ENCODE measurements around the gene ENDOD1.

ENDOD1 gene

DNA sequence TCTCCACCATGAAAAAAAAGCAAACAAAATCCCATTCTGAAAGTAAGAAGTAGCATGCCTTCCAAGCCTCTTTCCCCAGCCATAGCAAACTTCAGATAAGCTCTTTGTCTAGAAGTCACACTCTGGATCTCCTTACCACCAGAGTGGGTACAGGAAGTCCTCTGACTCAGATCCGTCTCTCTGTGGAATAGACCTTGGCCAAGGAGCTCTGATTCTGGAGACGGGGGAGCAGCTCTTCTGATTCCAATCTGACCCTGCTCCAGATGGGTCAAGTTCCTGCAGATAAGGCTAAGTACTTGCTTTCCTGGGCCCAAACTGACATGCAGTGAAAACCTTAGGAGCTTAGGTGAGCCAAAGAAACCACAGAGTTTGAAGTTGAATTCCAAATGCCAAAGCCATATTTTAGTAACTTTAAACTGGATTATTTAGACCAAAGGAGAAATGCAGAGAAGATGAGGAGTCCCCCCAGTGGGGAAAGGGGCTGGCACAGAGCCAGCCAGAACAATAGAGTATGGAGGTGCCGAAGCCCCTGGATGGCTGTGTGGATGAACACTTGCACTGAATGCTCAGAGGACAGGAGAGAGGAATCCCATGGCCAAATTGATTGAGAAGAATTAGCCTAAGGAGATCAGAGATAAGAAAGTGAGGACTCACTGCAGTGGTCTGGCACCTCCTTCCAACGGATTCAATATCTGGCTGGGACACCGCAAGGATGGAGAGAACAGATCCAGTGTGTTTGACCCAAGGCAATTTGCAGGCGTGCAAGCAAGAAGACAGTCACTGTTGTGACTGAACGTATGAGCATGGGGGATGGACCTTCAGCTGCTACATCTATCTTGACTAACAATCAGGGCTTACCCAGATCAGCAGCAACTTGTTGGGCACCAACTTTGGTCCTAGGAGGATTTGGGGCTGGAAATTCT, 54.9 kb downstream of the ENDOD1 start:
- no peak for DNase-seq (ENCODE audit: low read depth in 2 of 2)

DNA sequence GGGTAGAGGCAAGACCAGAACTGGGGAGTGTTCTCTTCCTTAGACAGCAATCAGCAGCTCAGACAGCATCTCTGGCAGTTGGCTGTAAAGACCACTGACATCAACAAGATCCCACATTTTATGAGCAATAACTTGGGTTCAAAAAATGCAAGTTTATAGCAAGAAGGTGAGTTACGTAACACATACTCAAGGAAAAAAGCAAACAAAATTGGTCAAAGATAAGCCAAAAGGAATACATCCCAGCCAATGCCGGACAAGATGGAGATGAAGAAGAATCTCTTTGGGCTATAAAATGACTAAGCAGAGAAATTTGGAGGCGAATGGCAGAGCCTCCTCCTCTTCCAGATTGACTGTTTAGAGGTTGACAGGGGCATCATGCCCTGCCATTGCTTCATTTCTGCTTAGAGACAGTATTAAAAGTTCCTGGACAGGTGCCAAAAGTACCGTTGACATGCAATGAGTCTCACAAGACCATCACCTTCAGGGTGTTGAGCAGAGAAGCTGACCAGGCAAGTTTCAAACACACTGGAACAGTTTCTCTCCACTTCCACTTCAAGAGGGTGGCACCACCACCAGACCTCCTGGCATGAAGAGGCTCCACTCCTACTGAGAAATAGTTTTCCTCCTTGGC, 55.9 kb downstream of the ENDOD1 start:
- no peak for DNase-seq (ENCODE audit: low read depth in 2 of 2)

DNA sequence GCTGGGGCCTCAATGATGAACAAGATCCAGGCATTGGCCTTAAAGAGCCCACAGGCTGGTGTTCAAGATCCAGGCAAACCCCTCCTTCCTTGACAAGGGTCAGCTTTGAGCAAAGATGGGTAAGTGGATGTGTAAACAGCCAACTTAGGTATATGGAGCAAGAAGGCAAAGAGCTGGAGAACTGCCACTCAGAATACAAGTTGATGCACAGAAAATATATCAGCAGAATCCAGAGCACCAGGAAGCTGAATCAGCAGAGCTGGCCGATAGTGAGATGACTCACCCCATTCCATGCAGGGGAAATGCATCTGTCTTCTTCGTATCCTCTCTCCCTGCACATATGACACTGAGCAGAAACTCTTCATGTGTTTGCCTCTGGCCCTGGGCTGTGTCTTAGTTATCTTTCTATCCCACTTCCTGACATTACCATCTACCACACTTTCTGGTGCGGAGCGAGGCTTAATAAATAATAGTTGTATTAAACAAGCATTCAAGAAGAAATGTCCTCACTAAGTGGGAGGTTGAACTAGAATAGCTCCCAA, 57.8 kb downstream of the ENDOD1 start:
- DNase-seq (ENCODE audit: low read depth in 2 of 2): no peak

DNA sequence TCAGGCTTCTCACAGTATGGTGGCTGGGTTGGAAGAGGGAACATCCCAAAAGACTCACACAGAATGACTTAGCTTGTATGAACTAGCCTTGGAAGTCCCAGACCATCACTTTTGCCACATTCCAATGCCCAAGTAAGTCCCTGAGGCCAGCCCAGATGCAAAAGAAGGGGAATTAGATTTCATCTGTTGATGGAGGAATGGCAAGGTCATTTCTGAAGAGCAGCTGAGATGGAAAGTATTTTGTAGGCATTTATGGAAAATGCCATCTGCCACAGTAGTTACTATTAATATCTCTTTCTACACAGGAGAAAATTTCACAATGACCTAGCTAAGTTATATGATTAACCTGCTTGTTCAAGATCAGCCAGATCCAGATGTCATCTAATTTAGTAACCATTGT, 58.8 kb downstream of the ENDOD1 start:
- DNase-seq (ENCODE audit: low read depth in 2 of 2): no peak

DNA sequence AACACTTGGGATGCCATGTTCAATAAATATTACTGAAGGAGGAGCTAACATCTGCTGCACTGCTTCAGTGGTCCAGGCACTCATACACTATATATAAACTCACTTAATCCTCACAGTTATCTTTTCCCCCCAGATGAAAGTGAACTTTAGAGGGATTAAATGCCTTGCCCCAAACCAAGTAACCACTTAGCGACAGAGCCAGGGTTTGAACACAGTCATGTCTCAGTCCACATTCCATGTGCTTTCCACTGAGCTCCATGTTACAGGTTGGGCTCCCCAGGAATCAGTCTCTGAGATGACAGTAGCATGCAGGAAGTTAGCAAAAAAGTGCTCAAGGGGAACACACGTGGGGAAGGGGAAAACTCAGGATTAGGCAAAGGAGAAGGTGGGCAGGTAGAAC, 59.3 kb downstream of the ENDOD1 start:
- DNase-seq (ENCODE audit: low read depth in 2 of 2): no peak

DNA sequence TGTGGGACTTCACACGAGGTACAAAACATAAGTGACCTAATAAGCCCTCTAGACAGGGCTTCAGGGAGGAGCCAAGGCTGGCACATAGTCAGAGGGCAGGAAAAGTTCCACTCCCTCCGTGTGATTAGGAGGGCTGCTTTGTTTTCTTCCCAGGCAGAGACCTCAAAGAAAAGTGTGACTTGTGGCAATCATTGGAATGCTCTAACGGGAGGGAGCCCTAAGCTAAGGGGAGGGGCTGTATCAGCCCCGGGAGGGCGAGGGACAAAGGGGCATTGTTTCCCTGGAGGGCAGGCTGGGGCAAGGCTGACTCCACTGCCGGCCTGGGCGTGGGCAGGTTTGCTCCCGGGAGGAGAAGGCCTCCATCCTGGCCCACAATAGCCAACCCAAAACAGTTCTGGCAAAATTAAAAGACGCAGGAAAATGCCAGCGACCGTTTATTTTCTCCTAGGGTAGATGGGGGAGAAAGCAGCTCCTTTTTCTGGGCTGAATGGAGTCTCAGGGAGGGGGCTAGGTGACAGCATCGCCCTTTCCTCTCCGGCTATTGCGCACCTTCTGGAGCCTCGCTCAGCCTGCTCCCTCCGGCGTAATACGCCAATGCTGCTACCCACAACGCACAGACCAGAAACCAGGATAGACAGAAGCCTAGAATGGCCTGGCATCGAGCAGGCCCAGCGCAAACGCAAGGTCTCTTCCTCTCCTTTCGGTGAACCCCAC, 60.2 kb downstream of the ENDOD1 start:
- no peak for DNase-seq (ENCODE audit: low read depth in 2 of 2)

DNA sequence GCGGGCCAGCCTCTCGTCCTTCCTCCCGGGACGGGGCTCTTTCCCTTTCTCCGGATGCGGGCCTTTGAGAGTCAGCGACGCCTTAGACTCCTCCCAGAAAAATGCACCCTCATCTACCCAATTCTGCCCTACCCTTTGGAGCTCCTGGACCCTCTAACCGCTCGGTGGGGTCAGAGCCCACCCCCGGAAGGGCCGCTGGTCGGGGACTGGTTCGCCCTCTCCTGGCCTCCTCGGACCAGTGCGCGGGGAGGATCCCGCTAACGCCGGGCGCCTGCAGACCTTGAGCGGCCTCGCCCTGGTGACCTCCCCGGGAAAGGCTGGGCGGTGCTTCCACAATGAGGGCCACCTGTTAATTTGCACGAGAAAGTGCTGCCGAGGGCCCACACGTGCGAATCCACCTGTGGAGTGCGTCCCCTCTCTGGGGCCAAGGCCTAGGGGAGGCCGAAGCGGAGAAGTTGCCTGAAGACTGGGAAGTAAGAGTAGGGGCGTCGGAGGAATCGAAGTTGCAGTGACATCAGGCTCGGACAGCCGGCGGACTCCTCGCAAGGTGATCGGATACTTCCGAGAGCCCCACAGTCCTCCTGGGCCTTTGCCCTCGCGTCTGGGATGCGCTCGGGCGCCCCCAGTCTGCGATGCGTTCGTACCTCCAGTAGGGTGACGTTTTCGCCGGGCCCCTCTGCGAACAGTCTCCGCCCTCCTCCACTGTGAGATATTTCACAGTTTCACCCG, 61.5 kb downstream of the ENDOD1 start:
- peak; percentile 77 to 87 for DNase-seq (ENCODE audit: low read depth in 2 of 2)

DNA sequence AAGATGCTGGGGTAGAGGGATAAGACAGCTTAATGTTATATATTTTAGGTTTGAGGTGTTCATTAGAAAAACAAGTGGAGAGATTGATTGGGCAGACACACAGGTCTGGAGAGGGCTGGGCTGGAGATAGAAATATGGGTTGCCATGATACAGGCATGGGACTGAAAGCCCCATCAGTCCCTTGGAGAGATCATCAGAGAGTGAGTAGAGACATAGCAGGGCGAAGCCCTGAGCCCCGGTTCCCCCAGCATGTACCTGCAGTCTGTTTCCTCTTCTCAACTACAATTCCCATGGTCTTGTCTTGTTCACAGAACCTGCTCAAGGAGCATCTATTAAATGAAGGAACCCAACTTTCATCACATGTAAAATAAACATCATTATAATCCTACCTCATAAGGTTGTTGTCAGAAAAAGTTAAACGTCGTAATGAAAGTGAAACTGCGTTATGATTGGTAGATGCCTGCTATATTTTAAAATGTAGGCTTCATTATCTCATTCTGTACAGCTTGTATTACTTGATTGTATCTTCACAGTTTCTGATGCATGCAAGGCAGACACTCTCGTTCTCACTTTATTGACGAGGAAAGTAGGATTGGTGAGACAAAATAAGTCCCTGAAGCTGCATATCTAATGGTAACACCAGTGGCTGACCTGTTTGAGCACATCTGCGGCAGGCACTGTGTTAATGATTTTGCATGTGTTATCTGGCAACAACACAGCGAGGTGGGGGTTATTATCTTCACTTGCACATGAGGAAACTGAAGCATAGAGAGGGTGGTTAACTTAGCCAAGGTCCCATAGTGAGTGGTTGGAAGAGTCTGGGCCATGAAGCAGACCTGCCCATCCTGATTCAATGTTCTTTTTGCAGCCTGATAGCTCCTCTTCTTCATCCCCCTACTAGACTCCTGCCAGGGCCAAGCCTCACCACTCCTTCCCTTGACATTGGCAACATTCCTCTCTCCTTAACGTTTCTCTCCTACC, 63.5 kb downstream of the ENDOD1 start:
- DNase-seq (ENCODE audit: low read depth in 2 of 2): no peak

DNA sequence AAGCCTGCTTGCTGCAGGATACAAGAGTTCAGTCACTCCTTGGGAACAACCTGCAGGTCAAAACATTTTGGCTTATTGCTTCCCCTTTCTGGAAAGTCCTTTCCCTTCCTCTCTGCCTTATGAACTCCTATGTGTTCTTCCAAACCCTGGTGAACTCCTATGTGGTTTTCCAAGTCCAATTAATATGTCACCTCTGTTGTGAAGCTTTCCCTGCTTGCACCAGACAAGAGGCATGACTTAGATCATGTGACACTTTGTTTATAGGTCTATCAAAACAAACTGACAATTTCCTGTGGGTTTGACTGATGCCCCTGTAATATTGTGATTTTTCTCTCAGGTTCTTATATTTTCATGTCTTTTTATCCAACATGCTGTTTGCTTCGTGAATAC, 64.2 kb downstream of the ENDOD1 start:
- DNase-seq (ENCODE audit: low read depth in 2 of 2): no peak

DNA sequence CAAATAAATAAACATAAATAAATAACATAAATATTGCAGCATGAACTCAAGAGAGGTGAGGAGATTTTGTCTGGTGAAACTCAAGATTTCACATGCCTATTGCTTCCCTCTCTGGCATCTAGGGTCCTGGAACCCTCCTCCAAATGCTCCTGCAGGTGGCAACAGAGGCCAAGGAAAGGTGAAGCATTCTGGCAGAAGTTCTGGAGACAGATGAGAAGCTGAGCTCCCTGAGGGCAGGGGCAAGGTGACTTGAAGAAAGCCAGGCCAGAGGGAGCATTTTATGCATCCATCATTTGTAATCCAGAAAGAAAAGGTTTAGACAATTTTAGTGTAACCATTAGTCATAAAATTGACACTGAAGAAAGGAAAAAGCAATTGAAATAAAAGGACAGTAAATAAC, 64.9 kb downstream of the ENDOD1 start:
- peak; percentile 38 to 49 for DNase-seq (ENCODE audit: low read depth in 2 of 2)

DNA sequence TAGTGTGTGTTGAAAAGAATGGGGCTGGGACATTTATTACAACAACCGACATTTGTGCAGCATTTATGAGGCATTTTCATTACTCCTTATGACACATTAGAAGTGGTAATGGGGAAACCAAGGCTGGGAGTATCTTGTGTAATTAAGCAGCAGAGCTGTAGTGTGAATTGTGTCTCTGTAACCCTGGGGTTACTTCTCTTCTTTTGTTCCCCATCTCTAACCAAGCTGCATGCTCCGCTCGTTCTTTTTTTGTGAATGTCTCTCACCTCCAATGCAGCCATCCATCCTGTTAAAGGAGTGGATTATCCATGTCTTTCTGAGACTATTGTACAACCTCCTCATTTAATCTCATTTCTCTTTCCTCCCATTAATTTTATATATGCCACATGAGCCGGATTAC, 65.7 kb downstream of the ENDOD1 start:
- no peak for DNase-seq (ENCODE audit: low read depth in 2 of 2)

DNA sequence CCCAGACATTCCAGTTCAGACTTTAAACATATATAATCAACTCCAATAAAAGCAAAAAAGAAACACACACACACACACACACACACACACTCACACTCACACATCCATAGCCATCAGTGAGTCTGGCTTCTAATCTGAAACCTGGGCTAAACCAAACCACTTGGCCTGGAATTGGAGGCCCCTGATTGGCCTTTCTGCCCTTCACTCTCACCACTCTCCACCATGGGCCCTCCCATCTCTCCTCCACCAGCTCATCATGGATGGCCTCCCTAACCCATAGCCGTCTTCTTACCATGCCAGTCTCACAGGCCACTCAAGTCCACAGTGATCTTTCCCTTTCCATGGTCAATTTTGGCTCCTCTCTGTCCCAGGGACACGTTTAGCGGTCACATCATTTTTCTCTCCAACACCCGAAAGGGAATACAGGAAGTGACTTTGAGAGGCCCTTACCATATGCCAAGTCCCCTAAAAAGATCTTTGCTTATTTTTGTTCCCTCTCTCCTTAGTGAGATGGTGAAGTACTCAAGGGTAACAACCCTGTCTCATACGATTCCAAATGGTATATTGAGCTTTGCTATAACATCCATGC, 66.6 kb downstream of the ENDOD1 start:
- no peak for DNase-seq (ENCODE audit: low read depth in 2 of 2)

DNA sequence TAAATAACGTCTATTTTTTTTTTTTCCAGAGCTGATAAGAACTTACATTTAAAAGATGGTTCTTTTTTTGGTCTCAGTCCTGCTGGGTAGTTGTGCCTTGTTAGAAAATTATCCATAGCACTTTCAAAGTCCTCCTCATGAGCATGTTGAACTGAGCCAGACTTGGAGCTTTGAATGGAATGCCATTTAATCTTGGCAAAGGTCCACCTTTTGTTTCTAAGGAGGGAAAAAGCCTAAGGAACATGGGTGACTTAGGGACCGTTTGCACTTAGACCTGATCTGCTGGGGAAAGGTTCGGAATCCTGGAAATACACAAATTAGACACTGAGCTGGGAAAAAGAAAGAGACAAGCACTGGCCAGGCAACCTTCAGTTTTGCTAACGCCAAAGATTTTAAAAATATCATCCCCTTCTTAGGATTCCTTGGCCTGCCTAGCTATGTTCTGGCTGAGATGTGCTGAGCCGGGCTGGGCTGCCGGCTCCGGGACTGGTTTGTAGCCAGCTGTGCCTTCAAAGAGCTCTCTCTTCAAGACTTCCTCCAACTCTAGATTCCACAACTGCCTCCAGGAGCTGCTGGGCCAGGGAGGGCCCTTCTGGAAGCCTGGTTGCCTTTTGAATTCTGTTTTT, 67.4 kb downstream of the ENDOD1 start:
- no peak for DNase-seq (ENCODE audit: low read depth in 2 of 2)

DNA sequence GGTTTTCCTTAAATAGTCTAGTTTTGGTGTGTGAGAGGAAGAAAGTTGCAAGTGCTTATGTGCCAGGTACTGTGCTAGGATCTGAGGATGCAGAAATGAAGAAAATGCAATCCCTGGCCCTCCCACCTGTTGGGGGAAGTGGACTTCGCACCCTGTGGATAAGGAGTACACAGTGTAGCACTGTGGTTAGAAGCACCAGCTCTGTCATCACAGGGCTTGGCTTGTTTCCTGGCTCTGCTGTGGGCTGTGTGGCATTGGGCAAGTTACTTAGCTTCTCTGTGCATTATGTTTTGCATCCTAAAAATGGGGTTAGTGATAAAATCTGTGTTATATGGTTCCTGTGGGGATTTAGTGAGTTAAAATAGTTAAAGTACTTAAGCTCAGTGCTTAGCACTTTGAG, 68.2 kb downstream of the ENDOD1 start:
- DNase-seq (ENCODE audit: low read depth in 2 of 2): no peak

DNA sequence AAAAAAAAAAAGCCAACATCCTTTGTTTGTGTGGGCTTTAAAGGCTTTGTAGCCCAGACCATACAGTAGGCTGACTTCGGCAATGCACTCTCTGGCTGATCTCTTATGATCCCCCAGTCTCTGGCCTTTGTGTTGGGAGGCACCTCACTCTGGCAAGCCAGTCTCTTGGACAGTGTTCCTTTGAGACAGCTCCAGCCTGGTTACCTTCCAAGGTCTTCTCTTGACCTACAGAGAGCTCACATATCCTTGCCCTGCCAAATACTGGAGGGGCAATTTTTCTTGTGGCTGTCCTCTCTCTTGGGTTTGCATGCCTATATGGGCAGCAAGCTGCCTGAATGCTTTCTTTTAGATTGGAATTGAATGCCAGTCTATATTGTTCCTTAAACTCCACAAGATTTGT, 71.6 kb downstream of the ENDOD1 start:
- DNase-seq (ENCODE audit: low read depth in 2 of 2): no peak

DNA sequence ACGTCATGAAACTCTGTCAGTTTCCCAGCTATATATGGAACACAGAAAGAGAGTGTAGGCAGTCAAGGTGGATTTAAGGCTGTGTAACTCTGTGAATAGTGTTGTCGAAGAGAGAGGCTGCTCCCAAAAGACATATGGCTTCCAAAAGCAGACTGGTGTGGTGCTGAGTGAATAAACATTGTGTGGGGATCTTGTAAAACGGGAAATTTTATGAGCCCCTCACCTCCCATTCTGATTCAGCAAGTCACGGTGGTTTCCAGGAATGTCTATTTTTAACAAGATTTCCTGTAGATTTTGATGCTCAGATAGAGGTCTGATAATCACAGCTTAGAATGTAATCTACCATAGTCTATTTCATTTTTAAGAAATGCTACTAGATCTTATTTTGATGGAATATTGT, 73.5 kb downstream of the ENDOD1 start:
- no peak for DNase-seq (ENCODE audit: low read depth in 2 of 2)

DNA sequence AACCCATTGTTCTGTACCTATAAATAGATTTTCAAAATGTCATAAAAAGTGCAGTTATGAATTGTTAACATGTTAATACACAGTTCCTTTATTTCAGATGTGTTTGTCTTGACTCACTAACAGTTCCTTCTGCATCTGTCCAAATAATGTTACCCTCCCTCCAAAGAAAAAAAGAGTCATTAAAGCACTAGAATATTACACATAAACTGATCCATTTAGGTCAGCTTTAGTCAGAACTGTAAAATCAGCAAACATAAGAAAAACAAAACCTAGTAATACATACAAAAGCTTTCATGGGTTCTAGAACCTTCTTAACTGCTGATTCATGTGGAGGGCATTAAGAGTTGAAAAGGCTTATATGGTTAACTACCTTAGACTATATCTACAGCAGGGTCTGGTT, 76.0 kb downstream of the ENDOD1 start:
- no peak for DNase-seq (ENCODE audit: low read depth in 2 of 2)

DNA sequence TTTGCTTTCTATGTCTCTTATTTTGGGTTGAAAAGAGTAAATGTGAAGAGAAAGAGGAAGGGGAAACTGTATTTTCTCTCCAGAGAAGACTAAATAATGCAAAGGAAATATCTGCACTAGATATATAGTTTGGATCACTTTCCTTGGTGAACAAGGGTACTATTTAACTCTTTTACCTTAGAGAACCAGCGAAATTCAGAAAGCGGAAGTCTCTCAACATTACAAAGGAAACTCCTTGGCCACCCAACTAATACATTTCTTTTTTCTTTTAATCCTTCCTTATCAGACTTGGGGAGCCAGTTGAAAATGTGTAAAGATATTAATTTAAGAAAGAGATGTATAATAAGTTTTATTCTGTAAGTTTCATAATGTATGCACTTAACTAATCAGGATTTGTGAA, 77.1 kb downstream of the ENDOD1 start:
- DNase-seq (ENCODE audit: low read depth in 2 of 2): no peak

DNA sequence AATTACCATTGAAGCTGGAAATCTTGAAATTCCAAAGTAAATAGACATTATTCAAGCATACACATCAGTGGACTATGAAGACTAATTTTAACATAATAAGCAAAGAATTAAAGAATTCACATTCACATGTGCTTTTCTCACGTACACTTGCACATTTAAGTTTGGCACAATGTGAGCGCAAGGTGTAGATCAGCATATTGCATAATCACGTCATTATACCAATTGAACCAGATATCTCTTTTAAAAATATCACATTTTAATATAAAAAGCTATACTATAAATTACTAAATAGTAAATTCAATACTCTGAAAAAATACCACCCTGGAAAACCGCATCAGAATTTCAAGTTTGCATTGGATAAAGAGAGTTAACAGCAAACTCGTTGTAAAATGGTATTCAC, 80.6 kb downstream of the ENDOD1 start:
- no peak for DNase-seq (ENCODE audit: low read depth in 2 of 2)

Measured in stimulated activated CD4-positive, alpha-beta T cell treated with anti-CD3 and anti-CD28 coated beads, Interleukin-4, amount 100 ng/mL, for 48 hours (primary cell).